Sigmoid colon (tissue), 4 donors: ENCODE results near the gene DMRT1.

Experiments used
- EP300 ChIP-seq, 4 donors: sonication (generic); formaldehyde crosslinking; IDR thresholded peaks; one replicate each; pipeline ENCODE4 v1.6.1; 2017; ENCODE audit warnings: antibody characterized with exemption in 4 of 4
- POLR2A ChIP-seq, 2 donors: fragments of 450-650 bp; IDR thresholded peaks; one replicate each; pipeline ENCODE4 v1.6.1; 2016; ENCODE audit warnings: antibody characterized with exemption in 2 of 2, mild to moderate bottlenecking in 2 of 2, moderate library complexity in 2 of 2
- POLR2AphosphoS5 ChIP-seq, 4 donors: sonication (generic); formaldehyde crosslinking; IDR thresholded peaks; one replicate each; pipeline ENCODE4 v1.6.1; 2017; ENCODE audit warnings: antibody characterized with exemption in 4 of 4
- TF ChIP-seq, protein P1 (sequence below), 4 experiments: fragments of 450-650 bp in 3 of 4; fragments of 200-600 bp in 1 of 4; IDR thresholded peaks; one replicate each; pipeline ENCODE4 v1.5.1; 2016 to 2019; ENCODE audit warnings: antibody characterized with exemption in 4 of 4, mild to moderate bottlenecking in 3 of 4, moderate library complexity in 2 of 4

- TF ChIP-seq, protein P1, sequence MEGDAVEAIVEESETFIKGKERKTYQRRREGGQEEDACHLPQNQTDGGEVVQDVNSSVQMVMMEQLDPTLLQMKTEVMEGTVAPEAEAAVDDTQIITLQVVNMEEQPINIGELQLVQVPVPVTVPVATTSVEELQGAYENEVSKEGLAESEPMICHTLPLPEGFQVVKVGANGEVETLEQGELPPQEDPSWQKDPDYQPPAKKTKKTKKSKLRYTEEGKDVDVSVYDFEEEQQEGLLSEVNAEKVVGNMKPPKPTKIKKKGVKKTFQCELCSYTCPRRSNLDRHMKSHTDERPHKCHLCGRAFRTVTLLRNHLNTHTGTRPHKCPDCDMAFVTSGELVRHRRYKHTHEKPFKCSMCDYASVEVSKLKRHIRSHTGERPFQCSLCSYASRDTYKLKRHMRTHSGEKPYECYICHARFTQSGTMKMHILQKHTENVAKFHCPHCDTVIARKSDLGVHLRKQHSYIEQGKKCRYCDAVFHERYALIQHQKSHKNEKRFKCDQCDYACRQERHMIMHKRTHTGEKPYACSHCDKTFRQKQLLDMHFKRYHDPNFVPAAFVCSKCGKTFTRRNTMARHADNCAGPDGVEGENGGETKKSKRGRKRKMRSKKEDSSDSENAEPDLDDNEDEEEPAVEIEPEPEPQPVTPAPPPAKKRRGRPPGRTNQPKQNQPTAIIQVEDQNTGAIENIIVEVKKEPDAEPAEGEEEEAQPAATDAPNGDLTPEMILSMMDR (IDR thresholded peaks at IDR 0.05) = no peak
- no peak for TF ChIP-seq POLR2A (IDR thresholded peaks at IDR 0.05)
- no peak for TF ChIP-seq POLR2AphosphoS5 (IDR thresholded peaks at IDR 0.05)
- no peak for TF ChIP-seq EP300 (IDR thresholded peaks at IDR 0.05)
Observed at GRCh38 chr9:947985-948384, 106.5 kb downstream of the DMRT1 start.
